ENCODE data around the gene AMBRA1. TPM values are rescaled to one million over a fixed set of nuclear protein-coding genes. Genes with fewer than 3 reads are reported as not detected.

AMBRA1 gene
- total RNA-seq, 1 experiment from 2014 or later = 15.8 TPM

DNA sequence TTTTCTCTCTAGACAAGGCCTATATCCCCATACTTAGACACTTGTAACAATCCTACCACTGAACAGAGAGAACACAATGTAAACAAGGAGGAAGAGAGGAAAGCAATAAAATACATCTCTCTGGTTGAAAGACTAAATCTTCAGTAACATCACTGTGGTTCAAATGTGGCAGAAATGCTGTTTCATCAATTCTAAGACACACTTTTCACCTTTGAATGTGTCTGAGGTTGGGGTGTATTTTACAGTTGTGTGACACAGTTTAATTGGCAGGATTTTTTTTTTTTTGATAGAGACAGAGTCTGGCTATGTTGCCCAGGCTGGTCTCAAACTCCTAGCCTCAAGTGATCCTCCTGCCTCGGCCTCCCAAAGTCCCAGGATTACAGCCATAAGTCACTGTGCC lies 79.5 kb downstream of the AMBRA1 start:
- Histone ChIP-seq H3K9me2 (replicated peaks; ENCODE audit: low read length) (no peaks in the 10 kb centered on the region), H3K27ac (ENCODE audit: low read length) (no peak overlapping the region), H3K36me3 (ENCODE audit: low read depth, low read length) (no peaks in the 10 kb centered on the region), H3K79me2 (ENCODE audit: low read length) (peaks cover 18% of the 10 kb centered on the region), H3K4me3 (ENCODE audit: low read length) (no peak overlapping the region), H3F3A (ENCODE audit: low read length, unreplicated experiment) (no peaks in the 10 kb centered on the region), H3K9me3 (ENCODE audit: low read length) (no peaks in the 10 kb centered on the region), H3K27me3 (ENCODE audit: low read length) (no peaks in the 10 kb centered on the region), H3K9ac (ENCODE audit: low read length) (no peak overlapping the region), H3K4me1 (ENCODE audit: insufficient read depth, low read length) (peaks cover 7% of the 10 kb centered on the region; the same call in 1 of the 2 replicates), H3K4me2 (ENCODE audit: low read length) (no peak overlapping the region), H2AFZ (ENCODE audit: low read length) (no peak overlapping the region), H4K20me1 (ENCODE audit: low read length) (0 out of 2 replicates have a peak, but pooled peaks cover 4% of the 10 kb centered on the region)
- TF ChIP-seq CTCF (conservative IDR thresholded peaks at IDR 0.05; ENCODE audit: low read depth, low read length) (no peak), EZH2 (IDR thresholded peaks at IDR 0.05; ENCODE audit: low read length, unreplicated experiment) (no peak), EZH2phosphoT487 (IDR thresholded peaks at IDR 0.05; ENCODE audit: borderline replicate concordance, low read length) (no peak)
- intact Hi-C loops (cut with micrococcal nuclease) = no loop called here
- DNase-seq (no peak), ATAC-seq (no peak)
- CTCF ChIA-PET = no interaction called here
- POLR2A ChIA-PET (ENCODE audit: unreplicated experiment) = no interaction called here
- no TSS peak for BruUV-seq (replicated peaks)

- Histone ChIP-seq H3K9me3 (ENCODE audit: low read length) (no peaks in the 10 kb centered on the region), H3K9ac (ENCODE audit: low read length) (no peak overlapping the region), H3K79me2 (ENCODE audit: low read length) (peaks cover 18% of the 10 kb centered on the region), H4K20me1 (ENCODE audit: low read length) (0 out of 2 replicates have a peak, but pooled peaks cover 4% of the 10 kb centered on the region), H3K4me1 (ENCODE audit: insufficient read depth, low read length) (peaks cover 7% of the 10 kb centered on the region; the same call in 1 of the 2 replicates), H3K27ac (ENCODE audit: low read length) (no peak overlapping the region), H3K9me2 (replicated peaks; ENCODE audit: low read length) (no peaks in the 10 kb centered on the region), H3K36me3 (ENCODE audit: low read depth, low read length) (no peaks in the 10 kb centered on the region), H2AFZ (ENCODE audit: low read length) (no peak overlapping the region), H3K4me2 (ENCODE audit: low read length) (no peak overlapping the region), H3K27me3 (ENCODE audit: low read length) (no peaks in the 10 kb centered on the region), H3F3A (ENCODE audit: low read length, unreplicated experiment) (no peaks in the 10 kb centered on the region), H3K4me3 (ENCODE audit: low read length) (no peak overlapping the region)
- POLR2A ChIA-PET (ENCODE audit: unreplicated experiment) = no interaction called here
- intact Hi-C loops (cut with micrococcal nuclease) = no loop called here
- no peak for DNase-seq
- CTCF ChIA-PET = no interaction called here
- ATAC-seq = no peak
- no TSS peak for BruUV-seq (replicated peaks)
- TF ChIP-seq EZH2phosphoT487 (IDR thresholded peaks at IDR 0.05; ENCODE audit: borderline replicate concordance, low read length) = no peak
- TF ChIP-seq EZH2 (IDR thresholded peaks at IDR 0.05; ENCODE audit: low read length, unreplicated experiment) = no peak
- TF ChIP-seq CTCF (conservative IDR thresholded peaks at IDR 0.05; ENCODE audit: low read depth, low read length) = no peak
These were observed 79.9 kb downstream of the AMBRA1 start for GRCh38 chr11:46513934-46514342.

DNA sequence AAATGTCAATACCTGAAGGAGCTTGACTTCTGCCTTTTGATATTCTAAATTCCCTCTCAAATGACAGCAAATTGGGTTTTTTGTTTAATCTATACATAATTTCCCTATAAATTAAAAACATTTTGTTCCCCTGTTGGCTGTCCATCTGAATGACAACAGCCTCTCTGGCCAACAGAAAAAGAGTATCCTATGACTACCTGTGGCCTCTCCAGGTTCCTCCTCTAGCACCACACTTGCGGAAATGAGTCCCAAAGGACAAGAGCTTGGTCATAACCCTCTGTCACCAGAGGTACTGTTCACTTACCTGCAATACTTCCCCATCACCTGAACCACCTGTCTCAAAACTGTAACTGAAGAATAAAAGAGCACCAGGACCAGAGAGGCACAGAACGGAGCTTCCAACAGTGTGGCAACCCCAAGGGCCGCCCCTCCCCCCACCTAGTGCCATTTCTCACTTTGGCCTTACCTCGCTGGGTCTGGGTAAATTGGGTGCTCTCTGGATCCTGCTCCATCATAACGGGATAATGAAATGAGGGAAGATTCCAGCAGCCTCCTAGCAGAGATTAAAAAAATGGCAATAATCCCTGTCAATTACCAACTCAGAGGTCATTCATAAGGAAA lies 81.5 kb downstream of the AMBRA1 start:
- intact Hi-C loops (cut with micrococcal nuclease) = no loop called here
- POLR2A ChIA-PET (ENCODE audit: unreplicated experiment) = no interaction called here

More for the DNA sequence above, 81.5 kb downstream of the AMBRA1 start:
- no peaks in the 10 kb centered on the region for H3F3A ChIP-seq (ENCODE audit: low read length, unreplicated experiment)
- CTCF ChIA-PET = no interaction called here
- H3K4me3 ChIP-seq (ENCODE audit: low read length) = no peak overlapping the region
- no peak for ATAC-seq
- TF ChIP-seq EZH2 (IDR thresholded peaks at IDR 0.05; ENCODE audit: low read length, unreplicated experiment) (no peak), EZH2phosphoT487 (IDR thresholded peaks at IDR 0.05; ENCODE audit: borderline replicate concordance, low read length) (no peak), CTCF (conservative IDR thresholded peaks at IDR 0.05; ENCODE audit: low read depth, low read length) (no peak)
- H3K9me3 ChIP-seq (ENCODE audit: low read length) = no peaks in the 10 kb centered on the region
- peaks cover 7% of the 10 kb centered on the region; the same call in 1 of the 2 replicates for H3K4me1 ChIP-seq (ENCODE audit: insufficient read depth, low read length)
- no peak overlapping the region for H3K27ac ChIP-seq (ENCODE audit: low read length)
- H3K4me2 ChIP-seq (ENCODE audit: low read length) = no peak overlapping the region
- H3K9ac ChIP-seq (ENCODE audit: low read length) = no peak overlapping the region
- no peaks in the 10 kb centered on the region for H3K9me2 ChIP-seq (replicated peaks; ENCODE audit: low read length)
- H2AFZ ChIP-seq (ENCODE audit: low read length) = no peak overlapping the region
- H3K36me3 ChIP-seq (ENCODE audit: low read depth, low read length) = no peaks in the 10 kb centered on the region; the same call in 1 of the 2 replicates
- DNase-seq = no peak
- H4K20me1 ChIP-seq (ENCODE audit: low read length) = 0 out of 2 replicates have a peak, but pooled peaks cover 4% of the 10 kb centered on the region
- no peaks in the 10 kb centered on the region for H3K27me3 ChIP-seq (ENCODE audit: low read length)
- peaks cover 18% of the 10 kb centered on the region for H3K79me2 ChIP-seq (ENCODE audit: low read length)
- BruUV-seq (replicated peaks) = no TSS peak
